ENCODE measurements around the gene EBF4.

- TF ChIP-seq RFX5 (IDR thresholded peaks at IDR 0.05; ENCODE audit: borderline replicate concordance, low read depth, low read length) (no peak), EP300 (IDR thresholded peaks at IDR 0.05; ENCODE audit: borderline replicate concordance in 1 of 2, low read depth in 2 of 2, low read length in 2 of 2) (no peak), NRF1 (IDR thresholded peaks at IDR 0.05; ENCODE audit: low read depth, low read length) (no peak), CTCF (IDR thresholded peaks at IDR 0.05; ENCODE audit: control extremely low read depth in 1 of 3, insufficient read depth in 1 of 3, low read depth in 1 of 3, low read length in 3 of 3) (no peak), YY1 (IDR thresholded peaks at IDR 0.05; ENCODE audit: low read depth, low read length) (no peak), JUND (IDR thresholded peaks at IDR 0.05; ENCODE audit: low read length) (no peak), MAX (IDR thresholded peaks at IDR 0.05) (no peak), SRF (IDR thresholded peaks at IDR 0.05; ENCODE audit: low read depth, low read length) (no peak), CEBPB (IDR thresholded peaks at IDR 0.05; ENCODE audit: low read depth, low read length) (no peak), CHD1 (IDR thresholded peaks at IDR 0.05; ENCODE audit: low read depth, low read length) (no peak), EZH2 (IDR thresholded peaks at IDR 0.05; ENCODE audit: low read depth, low read length, severe bottlenecking) (no peak)
Observed at GRCh38 chr20:2783908-2784566, 91.5 kb downstream of the EBF4 start.

Data from H1 (cell line).